Naive thymus-derived CD8-positive, alpha-beta T cell (primary cell): ENCODE data around the gene GPR101. TPM values are rescaled to one million over a fixed set of nuclear protein-coding genes. Genes with fewer than 3 reads are reported as not detected.

Source experiments
- ATAC-seq, 2 donors: fragments of 150-1000 bp; cut with Tn5 transposase in 1 of 2; sonication (Bioruptor Pico), chemical (Tn5 transposase) in 1 of 2; 1 replicate in 1 of 2; 2 replicates in 1 of 2; pipeline ENCODE4 v1.10.0; 2021; ENCODE audit warnings: mild to moderate bottlenecking in 2 of 2, moderate library complexity in 2 of 2
- POLR2A ChIA-PET: fragments of 350-600 bp; sonication (Branson Sonifier 250); formaldehyde crosslinking; loops from one replicate; lab custom pipeline; 2021; ENCODE audit warnings: antibody characterized with exemption; lab: Charles Lee
- DNase-seq, 10 donors: peaks; one replicate each; pipeline versions ENCODE4 v3.0.0 to v3.0.0-alpha.2; 2020 to 2022
- H3K27ac Mint-ChIP-seq, 10 donors: one replicate each; pipeline ENCODE4 v1.8.0; 2020 to 2022; ENCODE audit warnings: mild to moderate bottlenecking in 10 of 10, mixed read lengths in 10 of 10, moderate library complexity in 4 of 10, inconsistent platforms in 1 of 10
- H3K27me3 Mint-ChIP-seq, 5 donors: one replicate each; pipeline ENCODE4 v1.8.0; 2021 to 2022; ENCODE audit warnings: mixed read lengths in 5 of 5
- H3K36me3 Mint-ChIP-seq, 3 donors: one replicate each; pipeline ENCODE4 v1.8.0; 2020 to 2022; ENCODE audit warnings: mixed read lengths in 3 of 3, mild to moderate bottlenecking in 2 of 3, inconsistent platforms in 1 of 3
- H3K4me1 Mint-ChIP-seq, 4 donors: one replicate each; pipeline ENCODE4 v1.8.0; 2021 to 2022; ENCODE audit warnings: mixed read lengths in 4 of 4
- H3K4me3 Mint-ChIP-seq, 10 donors: one replicate each; pipeline ENCODE4 v1.8.0; 2020 to 2022; ENCODE audit warnings: mild to moderate bottlenecking in 10 of 10, mixed read lengths in 10 of 10, moderate library complexity in 6 of 10, inconsistent platforms in 1 of 10
- H3K9me3 Mint-ChIP-seq, 9 donors: one replicate each; pipeline ENCODE4 v1.8.0; 2020 to 2022; ENCODE audit warnings: mixed read lengths in 9 of 9, mild to moderate bottlenecking in 3 of 9, inconsistent platforms in 1 of 9, moderate library complexity in 1 of 9
- polyA plus RNA-seq, 3 donors: library from polyadenylated mRNA; unstranded; fragments of 300-500 nt; fragmentation: Illumina TruSeq; gene quantifications; one replicate each; pipeline ENCODE4 v1.2.3, GENCODE V29; 2021
- total RNA-seq, 8 experiments: library from RNA in 2 of 8; stranded (reverse) in 2 of 8; gene quantifications; one replicate each; pipeline ENCODE4 v1.2.3 and lab custom pipeline; 2021 to 2026

The GPR101 gene, protein sequence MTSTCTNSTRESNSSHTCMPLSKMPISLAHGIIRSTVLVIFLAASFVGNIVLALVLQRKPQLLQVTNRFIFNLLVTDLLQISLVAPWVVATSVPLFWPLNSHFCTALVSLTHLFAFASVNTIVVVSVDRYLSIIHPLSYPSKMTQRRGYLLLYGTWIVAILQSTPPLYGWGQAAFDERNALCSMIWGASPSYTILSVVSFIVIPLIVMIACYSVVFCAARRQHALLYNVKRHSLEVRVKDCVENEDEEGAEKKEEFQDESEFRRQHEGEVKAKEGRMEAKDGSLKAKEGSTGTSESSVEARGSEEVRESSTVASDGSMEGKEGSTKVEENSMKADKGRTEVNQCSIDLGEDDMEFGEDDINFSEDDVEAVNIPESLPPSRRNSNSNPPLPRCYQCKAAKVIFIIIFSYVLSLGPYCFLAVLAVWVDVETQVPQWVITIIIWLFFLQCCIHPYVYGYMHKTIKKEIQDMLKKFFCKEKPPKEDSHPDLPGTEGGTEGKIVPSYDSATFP
- total RNA-seq (not detected), polyA plus RNA-seq (not detected), total RNA-seq (lab: John Stamatoyannopoulos, UW) (0 to 2.1 (median 0.04) reads per million in 6 experiments)

DNA sequence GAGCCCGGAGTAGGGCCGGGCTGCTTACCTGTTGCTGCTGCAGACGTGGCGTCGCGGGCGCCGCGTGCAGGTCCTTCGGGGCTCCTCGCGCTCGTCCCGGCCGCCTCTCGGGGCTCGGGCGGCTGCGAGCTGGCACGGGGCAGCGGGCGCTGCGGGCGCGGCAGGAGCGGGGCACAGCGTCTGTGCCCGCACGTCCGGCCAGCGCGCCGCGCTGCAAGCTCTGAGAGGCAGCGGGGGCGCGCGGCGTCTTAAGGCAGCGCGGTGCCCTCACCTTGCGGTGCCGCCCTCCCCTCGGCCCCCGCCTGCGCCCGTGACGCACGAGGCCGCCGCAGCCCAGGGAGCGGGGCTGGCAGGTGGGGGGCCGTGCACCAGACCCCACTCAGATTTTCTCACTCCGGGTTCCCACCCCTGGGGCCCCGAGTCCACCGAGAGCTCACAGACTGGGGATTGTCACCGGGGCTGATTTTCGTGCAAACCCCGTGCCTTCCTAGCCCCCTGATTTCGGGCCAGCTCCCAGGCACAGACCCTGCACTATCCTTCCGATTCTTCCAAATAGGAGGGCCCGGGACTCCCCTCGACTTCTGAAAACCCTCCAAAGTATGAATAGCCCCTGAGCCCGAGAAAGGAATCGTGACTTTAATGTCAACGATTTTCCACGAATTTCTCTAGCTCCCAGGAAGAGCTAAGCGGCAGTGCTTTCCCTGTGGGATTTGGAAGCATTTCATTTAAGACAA is at the start of gene GPR101:
TSS of gene GPR101 (minus strand) at position 222 of the 734 bp plus-strand sequence. CDS start 2,321 bp downstream, outside the sequence.
- ATAC-seq (peak; percentile 38 to 58), DNase-seq (peak in 3 of 10 donors; percentile 2 to 16 (median 11))
- POLR2A ChIA-PET, result no interaction called here
- Mint-ChIP-seq H3K4me3 (peak within 1 kb of the TSS in 8 of 10 donors; percentile 16 to 76 (median 58)), H3K27me3 (peaks cover 17 to 40% (median 31%) of the 10 kb centered on the region in 5 donors), H3K36me3 (peaks cover 0 to 2% (median 0%) of the 10 kb centered on the region in 3 donors), H3K27ac (peak within 1 kb of the TSS in 1 of 10 donors; percentile 29), H3K9me3 (peaks cover 0 to 3% (median 0%) of the 10 kb centered on the region in 9 donors), H3K4me1 (peaks cover 4 to 16% (median 10%) of the 10 kb centered on the region in 4 donors)

DNA sequence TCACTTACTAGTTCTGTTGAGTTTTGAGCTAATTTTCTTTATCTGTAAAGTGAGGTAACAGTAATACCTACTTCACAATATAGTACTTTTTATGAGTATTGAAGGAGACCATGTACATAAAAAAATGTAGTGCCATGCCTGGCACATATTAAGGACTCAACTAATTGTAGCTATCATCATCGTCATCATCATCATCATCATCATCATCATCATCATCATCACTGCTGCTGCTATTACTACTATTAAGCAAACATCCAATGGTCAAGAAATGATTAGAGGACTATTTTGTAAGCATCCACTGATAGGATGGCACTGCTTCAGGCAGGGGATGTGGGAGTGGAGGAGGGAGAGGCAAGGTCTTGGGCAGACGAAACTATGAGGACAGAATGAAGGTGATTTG is 47.4 kb upstream of the GPR101 start:
- Mint-ChIP-seq H3K9me3 (peaks cover 0 to 3% (median 0%) of the 10 kb centered on the region in 9 donors), H3K4me3 (no peak overlapping the region), H3K27me3 (peaks cover 5 to 24% (median 8%) of the 10 kb centered on the region in 5 donors), H3K27ac (no peak overlapping the region), H3K36me3 (no peaks in the 10 kb centered on the region), H3K4me1 (no peaks in the 10 kb centered on the region)
- POLR2A ChIA-PET, result no interaction called here
- ATAC-seq (no peak), DNase-seq (no peak)

DNA sequence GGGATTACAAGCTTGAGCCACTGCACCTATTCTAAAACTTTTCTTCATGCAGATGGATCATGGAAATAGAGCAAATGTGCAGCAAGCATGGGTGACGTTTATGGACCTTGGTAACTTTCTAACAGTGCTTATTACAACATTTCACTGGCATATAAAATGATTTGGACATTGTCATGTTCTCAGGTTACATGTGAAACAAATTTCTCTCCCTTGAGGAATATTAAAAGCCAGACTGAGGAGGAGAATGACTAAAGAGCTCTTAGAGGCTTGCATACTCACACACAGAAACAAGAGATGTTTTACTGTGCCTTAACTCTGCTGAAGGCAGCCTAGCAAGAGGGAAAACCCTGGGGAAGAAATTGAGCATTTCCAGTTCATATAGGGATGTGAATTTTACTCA is 38.6 kb upstream of the GPR101 start:
- H3K27me3 Mint-ChIP-seq, result peaks cover 0 to 2% (median 0%) of the 10 kb centered on the region in 5 donors
- POLR2A ChIA-PET, result no interaction called here
- H3K27ac Mint-ChIP-seq, result no peak overlapping the region
- ATAC-seq, result no peak
- peaks cover 0 to 3% (median 0%) of the 10 kb centered on the region in 9 donors for H3K9me3 Mint-ChIP-seq
- no peak for DNase-seq
- no peaks in the 10 kb centered on the region for H3K4me1 Mint-ChIP-seq
- H3K4me3 Mint-ChIP-seq, result no peak overlapping the region
- no peaks in the 10 kb centered on the region for H3K36me3 Mint-ChIP-seq

DNA sequence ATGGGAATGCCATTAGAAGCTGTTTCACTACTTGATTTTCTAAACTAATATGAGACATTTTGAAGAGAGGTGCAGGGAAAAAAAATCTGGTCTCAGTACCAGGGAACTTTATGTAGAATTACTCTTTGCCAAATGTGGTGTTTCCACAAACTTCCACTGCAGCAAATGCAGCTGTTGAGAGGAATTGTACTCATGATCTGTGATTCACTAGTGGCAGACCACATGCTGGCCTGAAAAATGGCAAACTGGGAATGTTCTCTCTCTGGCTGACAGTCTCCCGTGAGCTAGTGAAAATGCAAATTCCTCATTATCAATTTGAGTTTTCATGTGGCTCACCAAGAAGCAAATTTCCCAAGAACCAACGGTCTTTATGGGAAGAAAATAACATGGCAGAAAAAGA is 37.8 kb upstream of the GPR101 start:
- no peaks in the 10 kb centered on the region for H3K9me3 Mint-ChIP-seq
- H3K27ac Mint-ChIP-seq, result no peak overlapping the region
- DNase-seq (no peak), ATAC-seq (no peak)
- H3K27me3 Mint-ChIP-seq, result peaks cover 0 to 2% (median 0%) of the 10 kb centered on the region in 5 donors
- no peaks in the 10 kb centered on the region for H3K36me3 Mint-ChIP-seq
- POLR2A ChIA-PET, result no interaction called here
- H3K4me1 Mint-ChIP-seq, result no peaks in the 10 kb centered on the region
- no peak overlapping the region for H3K4me3 Mint-ChIP-seq

DNA sequence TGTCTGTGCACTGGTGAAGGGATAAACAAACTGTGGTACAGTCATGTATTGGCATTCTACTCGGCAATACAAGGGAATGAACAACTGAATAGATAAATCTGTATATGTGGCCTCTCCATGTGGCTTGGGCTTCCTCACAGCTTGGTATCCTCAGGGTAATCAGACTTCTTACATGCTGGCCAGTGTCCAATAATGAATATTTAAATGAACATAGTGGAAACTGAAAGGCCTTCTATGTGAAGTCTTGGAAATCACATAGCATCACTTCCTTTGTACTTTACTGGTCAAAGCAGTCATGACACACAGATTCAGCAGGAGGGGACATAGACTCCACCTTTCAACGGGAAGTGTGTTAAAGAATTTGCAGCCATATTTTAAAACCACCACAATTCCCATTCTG is 33.4 kb upstream of the GPR101 start:
- POLR2A ChIA-PET, result no interaction called here
- Mint-ChIP-seq H3K27ac (no peak overlapping the region), H3K36me3 (no peaks in the 10 kb centered on the region), H3K27me3 (peaks cover 0 to 8% (median 2%) of the 10 kb centered on the region in 5 donors), H3K4me1 (no peaks in the 10 kb centered on the region), H3K4me3 (no peak overlapping the region), H3K9me3 (no peaks in the 10 kb centered on the region)
- ATAC-seq, result no peak
- DNase-seq, result no peak

DNA sequence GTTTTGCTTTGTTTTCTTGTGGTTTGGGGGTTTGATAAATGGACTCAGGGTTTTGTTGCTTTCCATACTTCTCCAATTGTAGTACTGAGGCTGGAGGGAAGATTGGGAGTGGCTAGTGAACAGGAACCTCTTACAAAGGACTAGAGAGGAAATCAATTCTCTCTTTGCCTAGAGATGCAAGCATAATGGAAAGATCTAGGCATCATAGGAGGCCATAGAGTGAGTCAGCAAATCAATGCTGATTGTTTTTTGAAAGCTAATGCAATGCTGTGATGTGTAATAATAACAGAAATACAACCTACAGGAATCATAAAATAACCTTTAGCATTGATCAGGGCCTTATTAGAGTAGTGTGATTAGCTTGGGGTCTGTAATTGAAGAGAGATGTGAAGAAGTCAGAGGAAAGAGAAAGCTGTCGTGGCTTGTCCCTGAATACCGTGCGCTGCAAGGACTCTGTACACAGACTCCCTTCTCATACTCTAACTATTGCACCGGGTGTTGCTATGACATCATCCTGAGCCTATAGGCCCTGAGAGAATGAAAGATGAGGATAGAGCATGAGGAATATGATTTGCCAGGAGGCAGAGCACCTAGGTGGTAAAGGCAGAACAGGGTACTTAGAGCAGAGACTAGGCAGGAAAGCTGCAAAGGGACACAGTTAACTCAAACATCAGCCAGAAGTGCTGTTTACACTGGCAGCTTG is 29.3 kb upstream of the GPR101 start:
- ATAC-seq, result no peak
- H3K36me3 Mint-ChIP-seq, result no peaks in the 10 kb centered on the region
- no peak overlapping the region for H3K27ac Mint-ChIP-seq
- POLR2A ChIA-PET, result no interaction called here
- peaks cover 0 to 11% (median 0%) of the 10 kb centered on the region in 5 donors for H3K27me3 Mint-ChIP-seq
- no peaks in the 10 kb centered on the region for H3K4me1 Mint-ChIP-seq
- DNase-seq, result no peak
- H3K4me3 Mint-ChIP-seq, result no peak overlapping the region
- no peaks in the 10 kb centered on the region for H3K9me3 Mint-ChIP-seq

DNA sequence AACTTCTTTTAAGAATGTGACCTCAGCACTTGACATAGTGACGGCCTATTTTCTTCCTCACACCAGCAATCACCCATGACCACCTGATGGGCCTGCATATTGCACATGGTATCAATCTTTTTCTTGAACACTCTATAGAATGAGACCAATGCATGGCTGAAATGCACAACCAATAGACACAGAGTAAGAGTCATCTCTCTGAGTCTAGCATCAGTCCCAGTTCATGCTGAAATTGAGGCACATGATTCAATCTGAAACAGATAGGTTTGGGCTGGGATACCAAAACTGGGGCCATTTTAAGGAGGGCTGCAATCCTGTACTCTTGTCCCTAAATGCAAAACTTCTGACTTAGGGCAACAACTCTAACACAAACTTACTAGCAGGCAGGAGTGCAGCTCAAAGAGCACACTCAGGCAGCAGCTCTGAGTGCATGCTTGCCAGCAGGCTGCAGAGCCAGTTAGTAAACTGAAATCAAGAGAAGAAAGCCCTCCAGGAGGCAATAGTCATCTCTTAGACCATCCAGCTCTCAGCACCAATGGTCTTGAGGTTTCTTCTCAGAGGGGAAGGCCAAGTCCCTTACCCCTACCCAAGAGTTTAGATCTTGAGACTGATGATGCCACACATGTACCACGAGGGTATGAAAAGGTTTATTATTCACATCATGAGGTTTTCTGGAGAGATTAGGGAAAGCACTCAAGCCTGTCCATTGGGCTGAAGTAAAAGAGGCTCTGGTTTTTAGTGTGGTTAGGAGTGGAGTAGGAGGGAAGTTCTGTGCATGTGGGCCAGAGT is 24.7 kb upstream of the GPR101 start:
- H3K27ac Mint-ChIP-seq, result no peak overlapping the region
- H3K9me3 Mint-ChIP-seq, result no peaks in the 10 kb centered on the region
- H3K4me3 Mint-ChIP-seq, result no peak overlapping the region
- no peak for DNase-seq
- no peaks in the 10 kb centered on the region for H3K36me3 Mint-ChIP-seq
- peaks cover 4 to 16% (median 11%) of the 10 kb centered on the region in 5 donors for H3K27me3 Mint-ChIP-seq
- no peaks in the 10 kb centered on the region for H3K4me1 Mint-ChIP-seq
- ATAC-seq, result no peak
- POLR2A ChIA-PET, result no interaction called here

DNA sequence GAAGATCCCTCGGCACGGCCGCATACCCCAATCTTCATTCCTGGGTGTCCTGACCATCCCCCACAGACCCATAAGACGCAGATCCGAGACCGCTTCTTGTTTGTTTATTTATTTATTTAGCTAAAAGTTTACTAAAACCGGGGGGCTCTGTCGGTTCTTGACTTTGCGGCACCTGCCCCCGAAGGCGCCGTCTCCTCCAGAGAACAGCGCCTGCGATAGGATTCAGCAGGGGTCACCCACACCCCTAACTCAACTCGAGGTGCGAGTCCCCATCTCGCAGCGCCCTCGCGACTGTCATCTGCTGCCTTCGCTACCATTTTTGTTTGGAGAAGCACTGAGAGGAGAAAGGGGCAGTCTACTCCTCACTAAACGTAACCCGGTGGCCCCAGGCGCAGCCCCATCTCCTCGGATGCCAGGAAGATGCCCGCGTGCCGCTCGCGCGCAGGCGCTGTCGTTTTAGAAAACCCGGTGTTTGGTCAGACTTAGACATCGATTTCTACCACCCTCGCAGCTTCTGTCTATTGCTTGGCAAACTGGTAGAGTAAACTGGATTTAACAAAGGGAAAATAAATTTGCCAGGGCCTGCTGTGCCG is 18.9 kb upstream of the GPR101 start:
- Mint-ChIP-seq H3K4me3 (peak overlapping the region; percentile 82 to 93 (median 90)), H3K27me3 (peaks cover 4 to 17% (median 13%) of the 10 kb centered on the region in 5 donors), H3K36me3 (no peaks in the 10 kb centered on the region), H3K9me3 (no peaks in the 10 kb centered on the region), H3K4me1 (peaks cover 3 to 12% (median 8%) of the 10 kb centered on the region in 4 donors), H3K27ac (peak overlapping the region in 7 of 10 donors; percentile 28 to 92 (median 48))
- DNase-seq, result peak in 4 of 10 donors; percentile 7 to 25 (median 14)
- POLR2A ChIA-PET, result no interaction called here
- peak; percentile 34 to 45 for ATAC-seq

DNA sequence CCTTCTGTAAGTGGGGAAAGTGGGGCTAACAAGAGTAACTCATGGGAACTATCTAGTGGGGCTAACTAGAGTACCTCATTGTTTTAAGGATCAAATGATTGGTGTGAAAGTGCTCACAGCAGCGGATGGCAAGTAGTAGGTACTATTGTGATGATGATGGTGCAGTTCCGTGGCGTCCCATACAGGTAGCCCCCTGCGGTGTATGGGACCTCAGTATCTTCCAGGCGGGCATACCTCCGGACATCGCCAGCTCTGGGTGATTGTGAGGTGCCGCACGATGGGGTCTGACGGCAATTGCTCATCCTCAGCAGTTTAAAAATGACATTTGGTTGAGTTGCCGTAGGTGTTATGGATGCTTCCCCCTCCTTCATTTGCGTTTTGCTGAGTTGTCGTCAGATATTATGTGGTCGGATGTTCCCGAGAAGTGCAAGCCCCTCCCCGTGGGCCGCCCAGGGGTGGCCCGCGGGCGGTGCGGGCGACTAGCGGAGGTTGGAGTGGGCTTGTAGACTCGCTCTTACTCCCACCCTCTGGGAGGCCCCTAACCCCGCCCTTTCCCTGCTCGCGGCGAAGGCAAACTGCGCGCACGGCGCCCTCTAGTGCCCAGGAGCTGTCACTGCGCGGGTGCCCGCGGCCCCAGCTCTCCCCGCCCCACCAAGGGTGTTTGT is 18.3 kb upstream of the GPR101 start:
- Mint-ChIP-seq H3K4me3 (peak overlapping the region; percentile 82 to 93 (median 90)), H3K36me3 (no peaks in the 10 kb centered on the region), H3K27ac (peak overlapping the region in 8 of 10 donors; percentile 21 to 92 (median 44)), H3K4me1 (peaks cover 3 to 12% (median 8%) of the 10 kb centered on the region in 4 donors), H3K9me3 (no peaks in the 10 kb centered on the region), H3K27me3 (peaks cover 4 to 17% (median 13%) of the 10 kb centered on the region in 5 donors)
- ATAC-seq, result peak; percentile 91 to 95
- POLR2A ChIA-PET, result no interaction called here
- peak; percentile 70 to 87 (median 76) for DNase-seq

DNA sequence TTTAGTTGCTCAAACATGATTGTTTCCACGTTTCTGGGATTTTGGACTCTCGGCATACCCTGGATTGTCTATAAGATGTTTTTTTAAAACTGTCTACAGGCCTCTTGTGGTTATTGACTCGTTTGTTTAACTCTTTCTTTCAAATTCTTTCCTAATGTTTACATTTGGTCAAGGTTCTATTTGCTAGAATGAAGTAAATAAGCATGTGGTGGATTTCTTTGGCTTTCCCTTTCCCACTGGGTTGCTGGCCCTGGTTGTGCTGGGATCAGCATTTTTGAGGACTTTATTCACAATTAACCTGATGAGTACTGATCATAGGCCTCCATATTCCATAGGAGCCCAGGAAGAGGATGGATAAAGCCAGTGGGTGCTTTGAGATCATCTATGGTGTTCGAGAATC is 11.1 kb upstream of the GPR101 start:
- no peaks in the 10 kb centered on the region for H3K36me3 Mint-ChIP-seq
- ATAC-seq (no peak), DNase-seq (no peak)
- no peaks in the 10 kb centered on the region for H3K4me1 Mint-ChIP-seq
- H3K9me3 Mint-ChIP-seq, result no peaks in the 10 kb centered on the region
- H3K27ac Mint-ChIP-seq, result no peak overlapping the region
- H3K4me3 Mint-ChIP-seq, result no peak overlapping the region
- POLR2A ChIA-PET, result no interaction called here
- H3K27me3 Mint-ChIP-seq, result peaks cover 2 to 9% (median 7%) of the 10 kb centered on the region in 5 donors

DNA sequence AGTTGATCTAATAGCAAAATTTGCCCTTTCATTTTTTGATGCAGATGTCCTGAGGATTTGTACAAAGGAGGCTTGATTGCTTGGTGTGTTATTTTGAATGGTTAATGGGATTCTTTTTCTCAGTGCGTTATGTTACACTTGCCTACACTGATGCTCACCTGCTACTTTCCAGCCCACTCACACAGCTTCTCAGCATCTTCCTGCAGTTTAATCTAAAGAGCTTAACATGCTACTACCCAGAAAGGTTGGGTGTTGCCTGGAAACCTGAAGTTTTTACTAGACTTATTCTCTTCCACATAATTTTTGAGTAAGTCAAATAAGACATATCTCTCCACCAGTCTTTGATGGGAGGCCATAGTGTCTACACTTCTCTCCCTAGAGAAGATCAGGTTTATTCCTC is 9.9 kb upstream of the GPR101 start:
- Mint-ChIP-seq H3K27me3 (peaks cover 2 to 9% (median 7%) of the 10 kb centered on the region in 5 donors), H3K36me3 (no peaks in the 10 kb centered on the region), H3K4me1 (no peaks in the 10 kb centered on the region), H3K27ac (no peak overlapping the region), H3K4me3 (no peak overlapping the region), H3K9me3 (no peaks in the 10 kb centered on the region)
- DNase-seq, result no peak
- ATAC-seq, result no peak
- POLR2A ChIA-PET, result no interaction called here
